Type B pancreatic cell (in vitro differentiated cells): ENCODE measurements around the gene MICALL2. TPM values are rescaled to one million over a fixed set of nuclear protein-coding genes. Genes with fewer than 3 reads are reported as not detected.
"Not testable (repeated sequence)": the region's sequence is repeated elsewhere in the genome, so short reads cannot be mapped to it uniquely, and the experiment has no call there.

Experiments used
- DNase-seq: peaks from one replicate; pipeline ENCODE4 v3.0.0; 2021; ENCODE audit warnings: mixed read lengths; ENCODE audit not compliant: unreplicated experiment; ENCODE audit errors: extremely low spot score
- H3K27ac Mint-ChIP-seq: 2 replicates; pipeline ENCODE4 v1.8.0; 2021; ENCODE audit warnings: mild to moderate bottlenecking, mixed read lengths
- H3K27me3 Mint-ChIP-seq: 2 replicates; pipeline ENCODE4 v1.8.0; 2021; ENCODE audit warnings: mixed read lengths
- H3K36me3 Mint-ChIP-seq: 2 replicates; pipeline ENCODE4 v1.8.0; 2021; ENCODE audit warnings: mixed read lengths
- H3K4me1 Mint-ChIP-seq: one replicate; pipeline ENCODE4 v1.8.0; 2021; ENCODE audit warnings: mixed read lengths; ENCODE audit not compliant: unreplicated experiment
- H3K4me3 Mint-ChIP-seq: 2 replicates; pipeline ENCODE4 v1.8.0; 2021; ENCODE audit warnings: mild to moderate bottlenecking, mixed read lengths
- H3K9me3 Mint-ChIP-seq: 2 replicates; pipeline ENCODE4 v1.8.0; 2021; ENCODE audit warnings: mixed read lengths
- total RNA-seq: library from RNA; stranded (reverse); gene quantifications from 2 replicates; pipeline ENCODE4 v1.2.1, GENCODE V29; 2021; ENCODE audit warnings: low replicate concordance
- TF ChIP-seq, protein P1 (sequence below): fragments of 200-600 bp; sonication (generic); conservative IDR thresholded peaks from 2 replicates; pipeline ENCODE4 v1.5.0; 2021; ENCODE audit warnings: antibody characterized with exemption, mild to moderate bottlenecking

Gene MICALL2
- total RNA-seq, 1 donor from 2014 or later: 12.3 TPM

DNA sequence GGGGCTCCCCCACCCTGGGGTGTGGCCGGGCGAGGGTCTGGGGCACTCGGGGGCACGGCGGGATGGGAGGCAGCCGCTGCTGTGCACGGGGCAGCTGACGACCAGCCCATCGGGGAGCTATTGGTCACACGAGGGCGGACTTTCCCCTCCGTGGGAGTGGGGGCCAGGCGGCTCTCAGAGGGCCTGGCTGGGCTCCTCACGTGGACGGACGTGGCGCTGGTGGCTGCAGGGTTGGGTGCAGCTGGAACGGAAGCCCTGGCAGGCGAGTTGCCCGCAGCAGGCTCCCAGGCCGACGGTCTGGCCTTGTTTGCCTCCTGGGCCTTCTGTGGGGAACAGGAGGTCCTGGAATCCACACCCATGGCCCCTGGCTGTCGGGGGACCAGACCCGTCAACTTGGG lies 14.3 kb downstream of the MICALL2 start:
- Mint-ChIP-seq H3K36me3 (no peaks in the 10 kb centered on the region), H3K4me1 (no peaks in the 10 kb centered on the region), H3K27ac (no peak overlapping the region), H3K4me3 (no peak overlapping the region), H3K27me3 (no peaks in the 10 kb centered on the region), H3K9me3 (no peaks in the 10 kb centered on the region)
- no peak for DNase-seq
- TF ChIP-seq, protein P1, sequence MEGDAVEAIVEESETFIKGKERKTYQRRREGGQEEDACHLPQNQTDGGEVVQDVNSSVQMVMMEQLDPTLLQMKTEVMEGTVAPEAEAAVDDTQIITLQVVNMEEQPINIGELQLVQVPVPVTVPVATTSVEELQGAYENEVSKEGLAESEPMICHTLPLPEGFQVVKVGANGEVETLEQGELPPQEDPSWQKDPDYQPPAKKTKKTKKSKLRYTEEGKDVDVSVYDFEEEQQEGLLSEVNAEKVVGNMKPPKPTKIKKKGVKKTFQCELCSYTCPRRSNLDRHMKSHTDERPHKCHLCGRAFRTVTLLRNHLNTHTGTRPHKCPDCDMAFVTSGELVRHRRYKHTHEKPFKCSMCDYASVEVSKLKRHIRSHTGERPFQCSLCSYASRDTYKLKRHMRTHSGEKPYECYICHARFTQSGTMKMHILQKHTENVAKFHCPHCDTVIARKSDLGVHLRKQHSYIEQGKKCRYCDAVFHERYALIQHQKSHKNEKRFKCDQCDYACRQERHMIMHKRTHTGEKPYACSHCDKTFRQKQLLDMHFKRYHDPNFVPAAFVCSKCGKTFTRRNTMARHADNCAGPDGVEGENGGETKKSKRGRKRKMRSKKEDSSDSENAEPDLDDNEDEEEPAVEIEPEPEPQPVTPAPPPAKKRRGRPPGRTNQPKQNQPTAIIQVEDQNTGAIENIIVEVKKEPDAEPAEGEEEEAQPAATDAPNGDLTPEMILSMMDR: no peak

DNA sequence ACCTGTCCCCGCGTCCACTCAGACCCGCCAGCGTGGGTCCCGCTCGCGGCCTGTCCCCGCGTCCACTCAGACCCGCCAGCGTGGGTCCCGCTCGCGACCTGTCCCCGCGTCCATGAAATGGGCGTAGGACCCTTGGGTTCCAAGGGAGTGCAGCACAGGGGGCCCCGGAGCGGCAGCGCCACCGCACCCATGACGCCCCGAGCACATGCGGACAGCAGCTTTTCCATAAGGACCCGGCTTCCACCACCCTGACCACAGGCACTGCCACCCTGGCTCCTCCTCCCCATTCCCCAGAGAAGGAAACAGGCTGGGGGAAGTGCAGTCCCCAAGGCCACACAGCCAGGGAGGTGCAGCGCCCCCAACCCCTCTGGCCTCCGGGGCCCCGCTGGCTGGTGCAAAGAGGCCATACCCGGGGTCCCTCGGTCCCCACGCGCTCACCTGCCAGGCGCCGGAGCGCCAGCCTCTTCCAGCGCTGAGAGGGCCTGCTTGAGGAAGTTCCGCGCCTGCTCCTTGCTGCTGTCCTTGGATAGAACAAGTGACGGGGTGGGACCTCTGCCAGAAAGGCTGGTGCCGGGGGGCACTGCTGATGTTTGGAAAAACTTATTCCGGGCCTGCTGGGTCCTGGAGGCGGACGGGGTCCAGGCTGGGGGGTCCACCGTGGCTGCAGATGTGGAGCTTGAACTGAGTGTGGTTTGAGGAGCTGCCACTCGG lies 14.9 kb downstream of the MICALL2 start:
- Mint-ChIP-seq H3K4me3 (no peak overlapping the region), H3K27ac (no peak overlapping the region), H3K9me3 (no peaks in the 10 kb centered on the region), H3K36me3 (no peaks in the 10 kb centered on the region), H3K27me3 (no peaks in the 10 kb centered on the region), H3K4me1 (no peaks in the 10 kb centered on the region)
- no peak for DNase-seq
- TF ChIP-seq, protein P1: no peak

DNA sequence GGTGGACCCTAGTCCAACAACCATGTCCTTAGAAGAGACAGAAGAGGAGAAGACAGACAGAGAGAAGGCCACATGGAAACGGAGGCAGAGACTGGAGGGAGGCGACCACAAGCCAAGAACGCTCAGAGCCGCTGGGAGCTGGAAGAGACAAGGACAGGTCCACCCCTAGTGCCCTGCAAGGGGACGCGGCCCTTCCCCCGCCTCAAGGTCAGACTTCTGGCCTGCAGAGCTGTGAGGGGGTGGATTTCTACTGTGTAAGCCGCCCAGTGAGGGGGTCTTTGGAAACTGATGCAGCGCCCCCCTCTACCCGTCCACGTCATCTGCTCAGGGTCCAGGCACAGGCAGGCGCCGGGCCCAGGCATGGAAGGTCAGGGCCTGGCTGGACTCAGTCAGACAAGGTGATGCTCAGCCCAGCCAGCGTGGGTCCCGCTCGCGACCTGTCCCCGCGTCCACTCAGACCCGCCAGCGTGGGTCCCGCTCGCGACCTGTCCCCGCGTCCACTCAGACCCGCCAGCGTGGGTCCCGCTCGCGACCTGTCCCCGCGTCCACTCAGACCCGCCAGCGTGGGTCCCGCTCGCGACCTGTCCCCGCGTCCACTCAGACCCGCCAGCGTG lies 15.6 kb downstream of the MICALL2 start:
- H3K9me3 Mint-ChIP-seq, H3K27me3 Mint-ChIP-seq, H3K36me3 Mint-ChIP-seq, H3K4me1 Mint-ChIP-seq, H3K4me3 Mint-ChIP-seq, DNase-seq, H3K27ac Mint-ChIP-seq: not testable (repeated sequence)

DNA sequence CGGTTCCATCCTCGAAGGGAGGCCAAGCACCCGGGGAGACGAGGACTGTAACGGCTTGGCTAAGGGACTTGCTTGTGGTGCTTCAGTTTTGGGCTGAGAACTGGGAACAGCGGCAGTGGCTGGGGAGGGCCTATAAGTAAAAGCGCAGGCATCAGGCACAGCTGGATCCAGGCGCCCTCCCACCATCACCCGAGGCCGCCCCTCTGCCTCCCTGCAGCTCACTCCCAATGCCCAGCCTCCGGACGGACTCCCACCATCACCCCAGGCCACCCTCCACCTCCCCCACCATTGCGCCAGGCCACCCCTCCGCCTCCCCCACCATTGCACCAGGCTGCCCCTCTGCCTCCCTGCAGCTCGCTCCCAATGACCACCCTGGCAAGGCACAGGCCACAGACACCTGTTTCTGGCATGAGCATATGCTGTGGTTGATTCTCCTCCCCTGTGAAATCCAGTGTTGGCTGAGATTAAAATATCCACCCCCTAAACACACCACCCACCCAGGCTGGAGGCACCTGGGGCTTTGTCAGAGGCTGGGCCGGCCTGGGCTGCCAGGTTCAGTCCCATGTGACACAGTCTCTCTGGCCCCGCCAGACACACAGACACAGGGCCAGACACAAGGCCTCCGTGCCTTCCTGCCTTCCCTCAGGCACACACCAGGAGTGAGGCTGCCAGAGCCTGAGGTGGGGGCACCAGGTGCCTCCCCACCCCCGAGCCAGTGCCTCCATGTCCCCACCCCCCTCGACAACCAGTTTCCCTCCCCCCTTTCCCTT lies 16.7 kb downstream of the MICALL2 start:
- H3K9me3 Mint-ChIP-seq: no peaks in the 10 kb centered on the region
- DNase-seq: no peak
- no peak overlapping the region for H3K4me3 Mint-ChIP-seq
- H3K4me1 Mint-ChIP-seq: no peaks in the 10 kb centered on the region
- no peaks in the 10 kb centered on the region for H3K36me3 Mint-ChIP-seq
- H3K27ac Mint-ChIP-seq: no peak overlapping the region
- TF ChIP-seq, protein P1: no peak
- no peaks in the 10 kb centered on the region for H3K27me3 Mint-ChIP-seq

DNA sequence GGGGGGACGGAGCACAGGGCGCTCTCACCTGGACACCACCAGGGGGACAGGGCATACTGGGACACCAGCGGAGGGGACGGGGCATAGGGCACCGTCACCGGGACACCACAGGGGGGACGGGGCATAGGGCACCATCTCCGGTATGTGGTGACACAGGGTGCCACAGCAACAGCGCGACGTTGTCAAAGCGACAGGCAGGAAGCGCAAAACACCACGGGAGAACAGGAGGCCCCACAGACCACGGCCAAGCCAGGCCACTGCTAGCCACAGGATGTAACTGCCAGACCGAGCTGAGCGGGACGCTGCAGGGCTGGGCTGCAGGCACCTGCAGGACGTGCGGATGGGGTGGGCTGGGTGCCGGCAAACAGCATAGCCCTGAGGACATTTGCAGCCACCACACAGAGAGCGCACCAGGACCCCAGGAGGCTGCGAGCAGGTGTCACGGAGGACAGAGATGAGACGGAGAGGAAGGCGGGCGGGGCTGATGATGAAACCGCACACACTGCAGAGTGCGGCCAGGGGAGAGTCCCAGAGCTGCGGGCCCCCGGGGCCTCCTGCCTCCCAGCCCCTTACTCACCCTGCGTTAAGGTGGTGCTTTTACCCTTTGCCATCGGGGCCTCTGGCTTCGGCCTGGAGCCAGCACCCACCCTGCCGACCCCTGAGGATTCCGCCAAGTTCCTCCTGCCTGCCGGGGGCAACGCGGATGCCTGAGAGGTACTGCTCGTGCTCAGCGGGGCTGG lies 17.5 kb downstream of the MICALL2 start:
- Mint-ChIP-seq H3K27me3 (no peaks in the 10 kb centered on the region), H3K4me3 (no peak overlapping the region), H3K9me3 (no peaks in the 10 kb centered on the region), H3K27ac (no peak overlapping the region), H3K36me3 (no peaks in the 10 kb centered on the region), H3K4me1 (no peaks in the 10 kb centered on the region)
- no peak for DNase-seq
- TF ChIP-seq, protein P1: no peak
